T-cell (primary cell): ENCODE data around the gene CHD5. TPM values are rescaled to one million over a fixed set of nuclear protein-coding genes. Genes with fewer than 3 reads are reported as not detected.
"Not testable (repeated sequence)": the region's sequence is repeated elsewhere in the genome, so short reads cannot be mapped to it uniquely, and the experiment has no call there.

Experiments used
- ATAC-seq, 4 experiments: fragments of 200-7000 bp in 3 of 4; fragments of 150-1000 bp in 1 of 4; cut with Tn5 transposase; replicated peaks in 1 of 4; 1 replicate in 3 of 4; 2 replicates in 1 of 4; pipeline ENCODE4 v1.10.0; 2021; ENCODE audit warnings: moderate library complexity in 3 of 4, mild to moderate bottlenecking in 2 of 4, moderate number of reproducible peaks in 1 of 4
- CTCF ChIA-PET, 2 donors: fragments of 300-600 bp; sonication (Branson Sonifier 250); formaldehyde crosslinking; loops; one replicate each; lab custom pipeline; 2022; ENCODE audit warnings: antibody characterized with exemption in 2 of 2; lab: Charles Lee
- POLR2A ChIA-PET, 2 donors: fragments of 300-600 bp; sonication (Branson Sonifier 250); formaldehyde crosslinking; loops; one replicate each; lab custom pipeline; 2022; ENCODE audit warnings: antibody characterized with exemption in 2 of 2; lab: Charles Lee
- DNase-seq, 35 experiments: peaks; one replicate each; pipeline versions ENCODE4 v3.0.0 to v3.0.0-alpha.2; 2013 to 2023
- H3K27ac ChIP-seq: one replicate; pipeline ENCODE4 v1.5.1; 2013; ENCODE audit warnings: low read length
- H3K27me3 ChIP-seq, 2 experiments: replicated peaks in 1 of 2; 1 replicate in 1 of 2; 2 replicates in 1 of 2; pipeline versions ENCODE4 v1.6.1 to v1.7.0; 2013; ENCODE audit warnings: low read length in 1 of 2, mixed read lengths in 1 of 2; ENCODE audit not compliant: control insufficient read depth in 2 of 2, insufficient read depth in 2 of 2; ENCODE audit errors: extremely low read depth in 1 of 2
- H3K36me3 ChIP-seq, 2 donors: 1 replicate in 1 of 2; 2 replicates in 1 of 2; pipeline versions ENCODE4 v1.6.1 to v1.7.0; 2013; ENCODE audit warnings: low read length in 1 of 2; ENCODE audit not compliant: control insufficient read depth in 2 of 2, insufficient read depth in 1 of 2; ENCODE audit errors: extremely low read depth in 1 of 2
- H3K4me1 ChIP-seq, 2 experiments: 1 replicate in 1 of 2; 2 replicates in 1 of 2; pipeline versions ENCODE4 v1.6.1 to v1.7.0; 2013; ENCODE audit warnings: low read length in 2 of 2, mixed read lengths in 1 of 2; ENCODE audit not compliant: insufficient read depth in 2 of 2, control insufficient read depth in 1 of 2; ENCODE audit errors: extremely low read depth in 1 of 2
- H3K4me3 ChIP-seq, 2 donors: 1 replicate in 1 of 2; 2 replicates in 1 of 2; pipeline versions ENCODE4 v1.5.1 to v1.7.0; 2013; ENCODE audit warnings: mild to moderate bottlenecking in 2 of 2, low read length in 1 of 2, moderate library complexity in 1 of 2; ENCODE audit not compliant: control insufficient read depth in 1 of 2; ENCODE audit errors: extremely low read depth in 1 of 2
- H3K9me3 ChIP-seq: 2 replicates; pipeline ENCODE4 v1.7.0; 2013
- H3K27ac Mint-ChIP-seq, 2 donors: one replicate each; pipeline ENCODE4 v1.8.0; 2020 to 2021; ENCODE audit warnings: mild to moderate bottlenecking in 2 of 2, mixed read lengths in 2 of 2
- H3K27me3 Mint-ChIP-seq, 2 donors: one replicate each; pipeline ENCODE4 v1.8.0; 2021 to 2022; ENCODE audit warnings: mixed read lengths in 2 of 2
- H3K36me3 Mint-ChIP-seq: one replicate; pipeline ENCODE4 v1.8.0; 2021; ENCODE audit warnings: mixed read lengths
- H3K4me1 Mint-ChIP-seq, 3 donors: one replicate each; pipeline ENCODE4 v1.8.0; 2020 to 2022; ENCODE audit warnings: mixed read lengths in 3 of 3, mild to moderate bottlenecking in 1 of 3
- H3K4me3 Mint-ChIP-seq, 3 donors: one replicate each; pipeline ENCODE4 v1.8.0; 2020 to 2022; ENCODE audit warnings: mild to moderate bottlenecking in 3 of 3, mixed read lengths in 3 of 3, moderate library complexity in 3 of 3
- H3K9me3 Mint-ChIP-seq, 3 donors: one replicate each; pipeline ENCODE4 v1.8.0; 2020 to 2022; ENCODE audit warnings: mixed read lengths in 3 of 3
- WGBS: methylation state at CpG from one replicate; pipeline ENCODE4 v1.1.5; 2013; ENCODE audit warnings: missing lambda C conversion rate; ENCODE audit not compliant: insufficient coverage; 5-methylcytosine and 5-hydroxymethylcytosine counted together
- total RNA-seq, 35 experiments: library from RNA in 6 of 35; stranded (reverse) in 6 of 35; fragments of 120-200 nt in 1 of 35; gene quantifications; one replicate each; pipeline versions ENCODE4 v1.2.1 to v1.2.4 and lab custom pipeline; 2013 to 2026

The CHD5 gene
- total RNA-seq, 5 donors from 2014 or later (not counting 1 experiment from before 2014, with no cell fraction given) = 0.05 to 0.23 (median 0.16) TPM

DNA sequence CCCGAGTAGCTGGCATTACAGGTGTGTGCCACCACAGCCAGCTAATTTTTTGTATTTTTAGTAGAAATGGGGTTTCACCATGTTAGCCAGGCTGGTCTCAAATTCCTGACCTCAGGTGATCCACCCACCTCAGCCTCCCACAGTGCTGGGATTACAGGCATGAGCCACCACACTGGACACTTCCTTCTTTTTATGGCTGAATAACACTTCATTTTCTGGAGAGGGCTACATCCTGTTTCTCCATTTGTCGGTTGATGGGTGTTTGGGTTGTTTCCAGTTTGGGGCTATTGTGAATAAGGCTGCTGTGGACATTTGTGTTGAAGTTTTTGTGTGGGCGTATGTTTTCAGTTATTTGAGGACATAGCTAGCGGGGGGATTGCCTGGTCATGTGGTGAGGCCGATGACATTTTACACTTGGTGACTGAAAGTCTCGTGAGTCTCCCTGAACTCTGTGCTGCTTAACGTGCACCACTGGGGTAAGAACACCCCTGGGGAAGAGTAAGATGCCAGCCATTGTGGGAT, 116.5 kb downstream of the CHD5 start:
- H3K4me3 ChIP-seq, H3K4me3 Mint-ChIP-seq, H3K9me3 ChIP-seq, POLR2A ChIA-PET, H3K27me3 ChIP-seq, ATAC-seq, H3K27ac Mint-ChIP-seq, H3K4me1 ChIP-seq, CTCF ChIA-PET, H3K27ac ChIP-seq, DNase-seq, H3K9me3 Mint-ChIP-seq, H3K27me3 Mint-ChIP-seq: not testable (repeated sequence)
- H3K36me3 ChIP-seq = peaks cover 6 to 42% of the 10 kb centered on the region in 2 donors
- 89% methylated on average over 4 of the region's 7 CpGs for WGBS
- Mint-ChIP-seq H3K4me1 (peaks cover 6 to 19% (median 13%) of the 10 kb centered on the region in 3 donors), H3K36me3 (peaks cover 20% of the 10 kb centered on the region)

DNA sequence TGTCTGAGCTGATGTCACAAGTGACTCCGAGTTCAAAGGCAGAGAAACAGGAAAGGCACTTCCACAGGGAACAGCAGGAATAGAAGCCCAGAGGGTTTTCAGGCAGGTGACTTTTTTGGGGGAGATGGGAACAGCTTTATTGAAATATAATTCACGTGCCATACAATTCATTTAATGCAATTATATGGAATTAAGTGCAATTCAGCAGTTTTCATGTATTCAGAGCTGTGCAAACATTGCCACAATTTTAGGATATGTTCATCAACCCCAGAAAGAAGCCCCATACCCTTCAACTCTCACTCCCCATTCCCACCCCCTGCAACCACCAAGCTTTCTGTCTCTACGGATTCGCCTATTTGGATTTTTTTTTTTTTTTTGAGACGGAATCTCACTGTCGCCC, 117.5 kb downstream of the CHD5 start:
- H3K4me1 ChIP-seq = peaks cover 0 to 8% of the 10 kb centered on the region in 2 experiments
- H3K27me3 ChIP-seq = no peaks in the 10 kb centered on the region
- peaks cover 6 to 22% (median 15%) of the 10 kb centered on the region in 3 donors for H3K4me1 Mint-ChIP-seq
- POLR2A ChIA-PET = no interaction called here
- H3K27me3 Mint-ChIP-seq = no peaks in the 10 kb centered on the region
- WGBS = 100% methylated on average over 4 of the region's 6 CpGs
- H3K27ac Mint-ChIP-seq = no peak overlapping the region
- DNase-seq (no peak), ATAC-seq (no peak)
- no peak overlapping the region for H3K4me3 Mint-ChIP-seq
- peaks cover 20% of the 10 kb centered on the region for H3K36me3 Mint-ChIP-seq
- H3K27ac ChIP-seq = no peak overlapping the region
- peaks cover 3 to 42% of the 10 kb centered on the region in 2 donors for H3K36me3 ChIP-seq
- no peaks in the 10 kb centered on the region for H3K9me3 ChIP-seq
- CTCF ChIA-PET = interaction anchor here in 1 of 2 donors (0.6 kb wide), 1 partner anchor 1003 kb away, joined by 4 read pairs; no protein-coding TSS in a partner anchor
- no peaks in the 10 kb centered on the region for H3K9me3 Mint-ChIP-seq
- no peak overlapping the region for H3K4me3 ChIP-seq

DNA sequence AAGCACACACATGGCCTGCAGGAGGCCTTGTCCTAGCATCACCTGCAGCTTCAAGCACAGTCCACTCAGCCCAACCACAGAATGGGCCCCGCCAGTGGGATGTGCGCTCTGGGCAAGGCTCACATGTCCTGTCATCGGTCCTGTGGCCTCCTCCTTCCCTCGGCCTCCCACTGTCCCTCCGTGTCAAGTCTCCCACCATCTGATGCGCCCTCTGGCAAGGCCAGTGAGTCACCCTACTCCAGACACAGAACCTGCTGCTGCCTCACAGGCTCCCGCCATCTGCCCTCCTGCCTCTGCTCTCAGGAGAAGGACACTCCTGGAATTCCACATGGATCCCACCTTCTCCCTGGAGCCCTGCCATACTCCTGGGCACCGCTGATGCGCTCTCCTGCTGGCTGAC, 120.3 kb downstream of the CHD5 start:
- Histone ChIP-seq H3K4me3 (no peak overlapping the region), H3K27me3 (no peaks in the 10 kb centered on the region), H3K27ac (no peak overlapping the region), H3K9me3 (no peaks in the 10 kb centered on the region), H3K36me3 (peaks cover 4 to 36% of the 10 kb centered on the region in 2 donors), H3K4me1 (peaks cover 0 to 2% of the 10 kb centered on the region in 2 experiments)
- POLR2A ChIA-PET = no interaction called here
- H3K9me3 Mint-ChIP-seq = no peaks in the 10 kb centered on the region
- H3K4me3 Mint-ChIP-seq = no peak overlapping the region
- no peak overlapping the region for H3K27ac Mint-ChIP-seq
- H3K4me1 Mint-ChIP-seq = peaks cover 16 to 25% (median 19%) of the 10 kb centered on the region in 3 donors
- ATAC-seq (no peak), DNase-seq (no peak)
- CTCF ChIA-PET = no interaction called here
- H3K27me3 Mint-ChIP-seq = no peaks in the 10 kb centered on the region
- peaks cover 16% of the 10 kb centered on the region for H3K36me3 Mint-ChIP-seq
- 97% methylated on average over 9 of the region's 9 CpGs for WGBS

DNA sequence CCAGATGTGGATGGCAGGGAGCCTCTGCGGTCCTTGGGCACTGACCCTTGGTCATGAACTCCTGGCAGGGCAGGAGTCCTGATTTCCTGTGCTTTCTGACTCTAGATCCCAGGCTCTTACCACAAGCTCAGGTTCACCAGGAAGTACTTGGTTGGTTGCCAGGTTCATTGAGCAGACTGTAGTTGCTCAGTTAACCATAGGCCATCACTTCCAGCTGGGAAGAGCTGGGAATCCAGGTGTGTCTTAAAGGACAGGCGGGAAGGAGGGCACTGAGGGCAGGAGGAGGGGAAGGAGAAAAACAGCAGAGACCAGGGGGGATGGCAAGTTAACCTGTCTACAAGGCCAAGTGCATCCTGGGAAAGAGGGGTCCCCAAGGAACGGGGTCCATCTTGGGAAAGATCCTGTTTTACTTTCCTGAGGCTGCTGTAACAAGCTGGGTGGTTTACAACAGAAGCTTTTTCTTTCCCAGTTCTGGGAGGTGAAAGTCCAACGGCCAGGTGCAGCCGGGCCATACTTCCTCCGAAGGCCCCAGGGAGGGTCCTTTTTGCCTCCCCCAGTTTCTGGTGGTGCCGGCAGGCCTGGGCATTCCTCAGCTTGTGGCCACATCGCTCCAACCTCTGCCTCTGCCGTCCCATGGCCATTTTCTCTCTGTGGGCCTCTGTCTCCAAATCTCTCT, 122.8 kb downstream of the CHD5 start:
- Mint-ChIP-seq H3K27ac (no peak overlapping the region), H3K4me3 (no peak overlapping the region), H3K36me3 (peaks cover 20% of the 10 kb centered on the region), H3K9me3 (no peaks in the 10 kb centered on the region), H3K4me1 (peaks cover 21 to 23% (median 21%) of the 10 kb centered on the region in 3 donors), H3K27me3 (no peaks in the 10 kb centered on the region)
- DNase-seq (no peak), ATAC-seq (no peak)
- Histone ChIP-seq H3K4me1 (no peaks in the 10 kb centered on the region), H3K27ac (no peak overlapping the region), H3K36me3 (peaks cover 4 to 43% of the 10 kb centered on the region in 2 donors), H3K4me3 (no peak overlapping the region), H3K9me3 (no peaks in the 10 kb centered on the region), H3K27me3 (no peaks in the 10 kb centered on the region)
- POLR2A ChIA-PET = no interaction called here
- WGBS = 98% methylated on average over 9 of the region's 9 CpGs
- CTCF ChIA-PET = no interaction called here

DNA sequence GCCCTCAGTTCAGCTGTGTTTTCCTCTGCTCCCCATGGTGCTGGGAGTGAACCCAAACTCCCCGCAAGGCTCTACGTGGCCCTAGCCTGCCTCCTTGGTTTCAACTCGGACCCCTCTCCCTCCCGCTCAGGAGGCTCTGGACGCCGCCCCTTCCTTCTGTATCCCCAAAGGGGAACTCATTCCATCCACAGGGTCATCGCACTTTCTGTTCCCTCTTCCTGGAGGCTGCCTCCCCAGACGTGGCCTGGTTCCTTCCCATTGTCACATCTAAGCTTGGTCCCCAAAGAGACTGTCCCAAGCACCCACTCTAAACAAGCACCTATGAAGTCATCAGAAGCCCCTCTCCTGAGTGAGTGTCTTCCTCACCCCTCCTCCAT, 123.6 kb downstream of the CHD5 start:
- Histone ChIP-seq H3K4me1 (no peaks in the 10 kb centered on the region), H3K9me3 (no peaks in the 10 kb centered on the region), H3K36me3 (peaks cover 4 to 43% of the 10 kb centered on the region in 2 donors), H3K27me3 (no peaks in the 10 kb centered on the region), H3K27ac (no peak overlapping the region), H3K4me3 (no peak overlapping the region)
- Mint-ChIP-seq H3K27me3 (no peaks in the 10 kb centered on the region), H3K4me3 (no peak overlapping the region), H3K4me1 (peaks cover 21 to 23% (median 21%) of the 10 kb centered on the region in 3 donors), H3K27ac (no peak overlapping the region), H3K9me3 (no peaks in the 10 kb centered on the region), H3K36me3 (peaks cover 19% of the 10 kb centered on the region)
- ChIA-PET POLR2A (no interaction called here), CTCF (no interaction called here)
- DNase-seq = no peak
- peak in 1 of 4 experiments; percentile 12 for ATAC-seq
- 96% methylated on average over 8 of the region's 8 CpGs for WGBS

DNA sequence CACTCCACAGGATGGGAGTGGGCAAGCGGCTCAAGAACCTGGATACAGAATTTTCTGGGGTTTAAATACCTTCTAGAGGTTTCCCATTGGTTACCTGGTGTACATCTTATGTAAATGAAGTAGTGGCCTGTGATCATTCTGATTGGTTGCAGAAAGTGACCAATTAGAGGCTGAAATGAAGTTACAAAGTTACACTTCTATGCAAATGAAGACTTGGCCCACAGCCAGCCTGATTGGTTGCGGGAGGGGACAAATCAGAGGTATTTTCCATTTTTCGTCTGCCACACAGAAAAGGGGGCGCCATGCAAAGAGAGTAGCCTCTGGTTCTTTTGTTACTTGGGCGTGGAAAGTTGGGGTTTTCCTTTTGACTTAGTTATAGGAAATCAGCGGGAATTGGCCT, 125.5 kb downstream of the CHD5 start:
- H3K4me1 ChIP-seq = no peaks in the 10 kb centered on the region
- DNase-seq = no peak
- ChIA-PET POLR2A (no interaction called here), CTCF (no interaction called here)
- Mint-ChIP-seq H3K36me3 (peaks cover 22% of the 10 kb centered on the region), H3K9me3 (no peaks in the 10 kb centered on the region), H3K27me3 (no peaks in the 10 kb centered on the region), H3K4me1 (peaks cover 21 to 23% (median 23%) of the 10 kb centered on the region in 3 donors), H3K27ac (no peak overlapping the region), H3K4me3 (no peak overlapping the region)
- peaks cover 4 to 38% of the 10 kb centered on the region in 2 donors for H3K36me3 ChIP-seq
- H3K9me3 ChIP-seq = no peaks in the 10 kb centered on the region
- no peak overlapping the region for H3K27ac ChIP-seq
- H3K4me3 ChIP-seq = no peak overlapping the region
- ATAC-seq = no peak
- 83% methylated on average over 2 of the region's 6 CpGs for WGBS
- no peaks in the 10 kb centered on the region for H3K27me3 ChIP-seq
